ENCODE measurements around the gene SRRM2.
"Not testable (repeated sequence)": the region's sequence is repeated elsewhere in the genome, so short reads cannot be mapped to it uniquely, and the experiment has no call there.

Gene SRRM2

GRCh38 chr16:2715519-2715918, 36.9 kb upstream of the SRRM2 start:
- peak; percentile 77 for DNase-seq

GRCh38 chr16:2715966-2716885, 36.2 kb upstream of the SRRM2 start:
- DNase-seq, result no peak

GRCh38 chr16:2716948-2717347, 35.5 kb upstream of the SRRM2 start:
- DNase-seq, result no peak

GRCh38 chr16:2717383-2718263, 34.8 kb upstream of the SRRM2 start:
- no peak for DNase-seq

GRCh38 chr16:2719328-2720063, 32.9 kb upstream of the SRRM2 start:
- DNase-seq, result no peak

GRCh38 chr16:2720064-2720457, 32.4 kb upstream of the SRRM2 start, which contains the start of gene PRSS27:
Gene PRSS27, minus strand, starts transcription at chr16:2720224. Its CDS starts 64 bp downstream, at chr16:2720160.
- DNase-seq, result no peak

DNA sequence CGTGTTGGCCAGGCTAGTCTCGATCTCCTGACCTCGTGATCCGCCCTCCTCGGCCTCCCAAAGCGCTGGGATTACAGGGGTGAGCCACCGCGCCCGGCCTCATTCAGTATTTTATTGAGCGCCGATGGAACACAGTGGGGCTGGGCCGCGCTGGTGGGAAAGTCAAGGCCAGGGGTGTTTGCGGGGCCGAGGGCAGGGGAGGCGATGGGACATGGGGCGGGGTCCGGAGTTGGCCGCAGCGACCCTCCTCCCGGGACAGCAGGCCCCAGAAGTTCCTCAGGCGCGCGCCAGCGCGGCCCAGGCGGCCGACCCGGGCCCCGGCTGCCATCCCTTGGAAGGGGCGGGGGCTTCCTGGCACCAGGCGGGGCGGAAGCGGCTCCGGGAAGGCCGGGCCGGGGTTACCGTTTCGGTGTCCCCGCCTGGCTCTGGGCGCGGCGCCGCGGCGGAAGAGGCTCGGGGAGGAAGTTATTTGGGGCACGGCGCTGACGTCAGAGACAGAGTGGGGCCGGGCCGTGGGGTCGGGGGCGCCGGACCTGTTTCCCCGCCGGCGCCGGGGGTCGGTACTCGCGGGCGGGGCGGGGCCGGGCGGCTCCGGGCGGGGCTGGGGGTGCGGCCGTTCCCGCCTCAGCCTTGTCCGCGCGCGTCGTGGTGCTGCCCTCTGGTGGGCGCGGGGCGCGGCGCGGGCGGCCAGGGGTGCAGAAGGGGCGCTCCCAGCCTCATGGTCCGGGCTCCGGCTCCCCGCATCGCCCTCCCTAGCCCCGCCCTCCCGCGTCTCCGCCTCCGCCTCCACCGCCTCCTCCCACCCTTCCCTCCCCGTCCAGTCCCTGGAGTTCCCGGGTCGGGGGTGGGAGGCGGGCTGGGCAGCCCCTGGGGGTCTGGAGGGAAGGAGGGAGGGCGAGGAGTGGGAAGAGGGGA, 31.5 kb upstream of the SRRM2 start:
- DNase-seq, result peak; percentile 89

DNA sequence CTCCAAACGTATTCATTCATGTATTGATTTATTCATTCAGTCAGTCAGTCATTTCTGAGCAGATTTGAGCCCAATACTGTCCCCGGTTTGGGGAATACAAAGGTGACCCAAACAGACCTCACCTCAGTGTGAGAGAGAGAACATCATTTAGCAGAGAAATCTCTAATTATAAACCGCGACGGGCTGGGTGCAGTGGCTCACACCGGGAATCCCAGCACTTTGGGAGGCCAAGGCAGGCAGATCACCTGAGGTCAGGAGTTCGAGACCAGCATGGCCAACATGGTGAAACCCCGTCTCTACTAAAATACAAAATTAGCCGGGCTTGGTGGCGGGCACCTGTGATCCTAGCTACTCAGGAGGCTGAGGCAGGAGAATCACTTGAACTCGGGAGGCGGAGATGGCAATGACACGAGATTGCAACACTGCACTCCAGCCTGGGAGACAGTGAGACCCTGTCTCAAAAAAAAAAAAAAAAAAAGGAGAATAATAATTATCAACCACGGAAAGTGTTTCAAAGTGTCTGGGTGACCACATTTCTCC, 30.7 kb upstream of the SRRM2 start:
- not testable (repeated sequence) for DNase-seq

DNA sequence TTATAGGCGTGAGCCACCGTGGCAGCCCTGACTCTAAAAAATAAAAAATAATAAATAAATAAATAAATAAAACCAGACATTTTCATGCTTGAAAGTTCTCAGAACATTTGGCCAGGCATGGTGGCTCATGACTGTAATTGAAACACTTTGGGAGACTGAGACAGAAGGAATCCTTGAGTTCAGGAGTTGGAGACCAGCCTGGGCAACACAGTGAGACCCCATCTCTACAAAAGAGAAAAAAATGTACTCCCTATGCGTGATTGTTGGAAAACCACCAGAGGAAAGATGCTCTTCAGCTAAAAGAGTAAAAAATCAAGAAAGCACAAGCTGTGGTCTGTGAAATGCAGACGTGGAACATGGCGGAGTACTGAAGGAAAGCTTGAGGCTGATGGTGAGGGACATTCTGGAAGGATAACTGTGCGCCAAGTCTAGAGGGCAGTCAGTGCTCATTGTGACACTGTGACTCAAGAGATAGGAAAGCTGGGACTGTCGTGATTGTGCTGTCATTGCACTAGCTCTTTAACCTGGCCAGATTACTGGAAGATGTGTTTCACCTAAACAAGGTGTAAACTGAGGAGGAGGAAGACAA, 28.3 kb upstream of the SRRM2 start:
- DNase-seq, result no peak

DNA sequence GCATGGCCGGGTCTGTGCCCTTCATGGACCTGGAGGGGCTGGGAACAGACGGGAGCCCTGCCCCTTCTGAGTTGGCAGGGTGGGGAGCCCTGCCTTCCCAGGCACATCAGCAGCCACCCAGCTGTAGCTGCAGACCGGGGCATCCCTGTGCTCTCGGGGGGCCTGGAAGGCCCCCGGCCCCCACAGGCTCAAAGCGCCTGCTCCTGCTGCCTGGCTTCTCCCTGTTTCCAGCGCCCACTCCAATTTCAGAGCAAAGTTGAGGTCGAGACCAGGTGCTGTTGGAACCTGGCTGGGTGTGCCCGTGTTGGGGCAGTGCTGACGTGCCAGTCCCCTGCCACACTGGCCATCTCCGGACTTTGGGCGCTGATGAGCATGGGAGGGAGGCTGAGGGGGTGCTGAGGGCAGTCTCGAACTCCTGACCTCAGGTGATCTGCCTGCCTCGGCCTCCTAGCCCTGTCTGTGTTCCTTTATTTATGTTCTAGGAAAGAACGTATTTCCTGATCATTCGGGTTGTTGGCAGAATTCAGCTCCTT, 27.6 kb upstream of the SRRM2 start:
- DNase-seq, result no peak

DNA sequence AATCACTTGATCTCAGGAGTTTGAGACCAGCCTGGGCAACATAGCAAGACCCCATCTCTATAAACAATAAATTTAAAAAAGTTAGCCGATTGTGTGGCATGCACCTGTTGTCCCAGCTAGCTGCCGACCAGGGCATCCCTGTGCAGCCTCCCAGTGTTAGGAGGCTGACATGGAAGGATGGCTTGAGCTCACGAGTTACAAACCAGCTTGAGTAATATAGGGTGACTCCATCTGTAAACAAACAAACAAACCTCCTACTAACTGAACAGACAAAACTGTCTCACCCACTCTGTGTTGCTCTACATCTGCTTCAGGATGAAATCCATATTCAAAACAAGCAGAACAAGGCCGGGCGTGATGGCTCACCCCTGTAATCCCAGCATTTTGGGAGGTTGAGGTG, 25.5 kb upstream of the SRRM2 start:
- no peak for DNase-seq

- no peak for DNase-seq
Measured at GRCh38 chr16:2728034-2728433, 24.4 kb upstream of the SRRM2 start.

DNA sequence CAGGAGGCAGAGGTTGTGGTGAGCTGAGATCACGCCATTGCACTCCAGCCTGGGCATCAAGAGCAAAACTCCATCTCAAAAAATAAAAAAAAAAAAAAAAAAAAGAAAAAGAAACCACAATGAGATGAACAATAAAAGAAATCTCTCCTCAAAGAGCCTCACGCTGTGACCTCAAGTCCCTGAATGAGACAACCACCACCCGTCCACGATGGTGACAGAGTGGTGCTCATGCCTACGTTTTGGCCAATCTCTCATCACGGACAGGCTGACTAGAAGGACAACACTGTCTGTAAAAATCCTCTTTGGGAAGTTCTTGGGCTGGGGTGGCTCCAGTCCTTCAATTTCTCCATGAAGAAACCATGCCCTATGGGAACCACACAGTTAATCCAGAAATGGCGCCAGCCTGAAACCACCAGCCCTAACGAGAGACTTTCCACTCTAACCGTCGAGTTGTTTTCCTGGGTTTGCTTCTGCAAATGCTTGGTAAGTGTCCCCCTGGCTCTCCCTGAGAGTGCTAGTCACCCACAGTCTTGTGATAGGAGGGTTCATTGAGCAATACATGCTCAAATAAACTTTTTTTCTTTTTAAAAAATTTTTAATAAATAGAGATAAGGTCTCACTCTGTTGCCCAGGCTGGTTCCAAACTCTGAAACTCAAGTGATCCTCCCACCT, 17.5 kb upstream of the SRRM2 start:
- DNase-seq, result no peak

- no peak for DNase-seq
Measured at GRCh38 chr16:2736476-2737237, 15.8 kb upstream of the SRRM2 start.

DNA sequence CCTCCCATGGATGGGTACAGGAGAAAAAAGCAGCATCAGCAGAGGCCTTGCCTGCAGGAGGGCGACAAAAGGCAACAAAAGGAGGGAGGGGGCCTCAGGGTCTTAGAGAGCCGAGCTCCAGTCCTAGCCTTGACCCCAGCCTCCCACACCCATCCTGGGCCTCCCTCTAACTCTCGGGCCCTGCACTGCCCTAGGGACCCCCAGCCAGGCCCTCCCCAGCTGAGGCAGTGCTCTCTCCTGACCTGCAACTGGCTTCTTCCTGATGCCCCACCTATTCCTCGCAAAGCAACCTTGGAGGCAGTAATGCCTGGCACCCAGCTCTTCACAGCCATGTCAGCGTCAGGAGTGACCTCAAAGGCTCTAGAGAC, 15.2 kb upstream of the SRRM2 start:
- no peak for DNase-seq

- DNase-seq, result no peak
Measured at GRCh38 chr16:2737895-2738418, 14.5 kb upstream of the SRRM2 start.

DNA sequence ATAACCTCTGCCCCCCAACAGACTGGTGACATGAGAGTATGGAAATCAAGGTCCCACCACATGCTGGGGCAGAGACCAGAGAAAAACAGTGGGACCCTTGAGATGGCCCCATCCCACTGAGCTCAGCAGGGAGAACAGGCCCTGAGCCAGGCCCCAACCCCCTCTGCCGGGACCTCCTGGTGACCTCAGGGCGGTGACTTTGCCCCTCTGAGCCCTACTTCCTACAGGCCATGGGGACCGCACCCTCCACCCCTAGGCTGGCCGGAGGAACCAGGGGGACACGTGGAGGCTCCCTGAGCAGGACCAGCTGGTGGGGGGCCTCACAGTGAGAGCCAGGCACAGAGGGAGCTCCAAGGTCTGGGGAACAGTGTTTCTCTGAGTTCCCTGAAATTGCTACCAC, 13.8 kb upstream of the SRRM2 start:
- no peak for DNase-seq

- DNase-seq, result no peak
Measured at GRCh38 chr16:2739625-2740430, 12.6 kb upstream of the SRRM2 start.
